ENCODE data around the gene TNFSF8.

TNFSF8 gene

DNA sequence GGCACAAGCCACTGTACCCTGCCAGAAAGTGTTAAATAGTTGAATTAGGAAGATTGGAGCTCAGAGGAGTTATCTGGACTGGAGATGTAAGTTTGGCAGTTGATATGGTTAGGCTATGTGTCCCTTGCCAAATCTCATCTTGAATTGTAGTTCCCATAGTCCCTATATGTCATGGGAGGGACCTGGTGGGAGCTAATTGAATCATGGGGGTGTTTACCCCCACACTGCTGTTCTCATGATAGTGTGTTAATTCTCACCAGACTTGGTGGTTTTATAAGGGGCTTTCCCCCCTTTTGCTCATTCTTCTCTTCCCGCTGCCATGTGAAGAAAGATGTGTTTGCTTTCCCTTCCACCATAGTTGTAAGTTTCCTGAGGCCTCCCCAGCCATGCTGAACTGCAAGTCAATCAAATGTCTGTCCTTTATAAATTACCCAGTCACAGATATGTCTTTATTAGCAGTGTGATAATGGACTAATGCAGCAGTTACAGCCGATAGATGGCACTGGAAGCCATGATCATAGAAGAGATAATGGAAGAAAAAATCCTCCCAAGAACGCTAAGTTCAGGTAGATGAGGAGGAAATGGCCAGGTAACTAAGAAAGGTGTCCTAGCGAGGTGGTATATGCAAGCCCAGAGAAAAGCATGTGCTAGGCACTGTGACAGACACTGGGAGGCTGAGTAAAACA, 51.4 kb downstream of the TNFSF8 start:
- no peak for DNase-seq (ENCODE audit: low read depth in 1 of 2, low spot score in 1 of 2)

DNA sequence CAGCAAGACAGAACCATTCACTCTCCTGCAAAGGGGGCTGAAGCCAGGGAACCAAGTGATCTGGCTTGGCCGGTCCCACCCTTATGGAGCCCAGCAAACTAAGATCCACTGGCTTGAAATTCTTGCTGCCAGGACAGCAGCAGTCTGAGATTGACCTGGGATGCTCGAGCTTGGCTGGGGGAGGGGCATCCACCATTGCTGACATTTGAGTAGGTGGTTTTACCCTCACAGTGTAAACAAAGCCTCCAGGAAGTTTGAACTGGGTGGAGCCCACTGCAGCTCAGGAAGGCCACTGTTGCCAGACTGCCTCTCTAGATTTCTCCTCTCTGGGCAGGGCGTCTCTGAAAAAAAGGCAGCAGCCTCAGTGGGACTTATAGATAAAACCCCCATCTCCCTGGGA, 60.5 kb downstream of the TNFSF8 start:
- DNase-seq (ENCODE audit: low read depth in 1 of 2, low spot score in 1 of 2): no peak

DNA sequence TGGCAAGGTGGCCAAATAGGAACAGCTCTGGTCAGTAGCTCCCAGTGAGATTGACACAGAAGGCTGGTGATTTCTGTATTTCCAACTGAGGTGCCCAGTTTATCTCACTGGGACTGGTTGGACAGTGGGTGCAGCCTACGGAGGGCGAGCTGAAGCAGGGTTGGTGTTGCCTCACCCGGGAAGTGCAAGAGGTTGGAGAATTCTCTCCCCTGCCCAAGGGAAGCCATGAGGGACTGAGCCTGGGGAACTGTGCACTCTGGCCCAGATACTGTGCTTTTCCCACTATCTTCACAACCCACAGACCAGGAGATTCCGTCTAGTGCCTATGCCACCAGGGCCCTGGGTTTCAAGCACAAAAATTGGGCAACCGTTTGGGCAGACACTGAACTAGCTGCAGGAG, 61.0 kb downstream of the TNFSF8 start:
- no peak for DNase-seq (ENCODE audit: low read depth in 1 of 2, low spot score in 1 of 2)

DNA sequence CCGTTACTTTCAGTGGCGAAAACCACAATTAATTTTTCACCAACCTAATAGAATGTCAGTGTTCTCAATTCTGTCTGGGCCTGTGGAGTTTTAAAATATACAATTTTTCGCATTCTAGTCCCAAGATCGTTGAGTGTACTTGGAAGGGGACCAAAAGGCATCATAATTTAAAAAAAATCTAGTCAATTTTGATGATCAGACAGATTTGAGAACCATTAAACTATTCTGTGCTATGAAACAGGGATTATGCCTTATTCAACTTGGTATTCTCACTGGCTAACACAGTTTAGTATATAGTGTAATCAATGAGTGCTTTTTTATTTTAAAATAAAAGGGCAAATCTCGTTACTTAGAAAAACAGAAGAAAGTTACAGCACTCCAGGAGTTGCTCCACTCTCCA, 63.1 kb downstream of the TNFSF8 start:
- no peak for DNase-seq (ENCODE audit: low read depth in 1 of 2, low spot score in 1 of 2)

DNA sequence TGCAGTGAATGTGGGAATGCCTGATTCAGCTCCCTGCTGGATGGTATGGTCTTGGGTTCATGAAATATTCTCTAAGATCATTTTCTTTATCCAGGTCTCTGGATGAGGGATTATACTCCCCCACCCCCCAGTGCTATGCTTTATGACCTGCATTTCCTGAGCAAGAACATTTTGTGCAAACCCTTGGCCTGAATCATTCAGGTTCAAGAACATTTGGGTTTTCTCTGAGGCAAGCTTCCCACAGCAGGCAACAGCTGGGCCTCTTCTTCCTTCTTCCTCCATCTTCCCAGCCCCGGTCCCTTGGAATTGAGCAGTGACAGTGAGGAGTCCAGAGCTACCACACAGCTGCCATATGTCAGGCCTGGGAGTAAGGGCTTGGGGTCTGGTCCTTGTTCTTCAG, 65.9 kb downstream of the TNFSF8 start:
- DNase-seq (ENCODE audit: low read depth in 1 of 2, low spot score in 1 of 2): no peak

DNA sequence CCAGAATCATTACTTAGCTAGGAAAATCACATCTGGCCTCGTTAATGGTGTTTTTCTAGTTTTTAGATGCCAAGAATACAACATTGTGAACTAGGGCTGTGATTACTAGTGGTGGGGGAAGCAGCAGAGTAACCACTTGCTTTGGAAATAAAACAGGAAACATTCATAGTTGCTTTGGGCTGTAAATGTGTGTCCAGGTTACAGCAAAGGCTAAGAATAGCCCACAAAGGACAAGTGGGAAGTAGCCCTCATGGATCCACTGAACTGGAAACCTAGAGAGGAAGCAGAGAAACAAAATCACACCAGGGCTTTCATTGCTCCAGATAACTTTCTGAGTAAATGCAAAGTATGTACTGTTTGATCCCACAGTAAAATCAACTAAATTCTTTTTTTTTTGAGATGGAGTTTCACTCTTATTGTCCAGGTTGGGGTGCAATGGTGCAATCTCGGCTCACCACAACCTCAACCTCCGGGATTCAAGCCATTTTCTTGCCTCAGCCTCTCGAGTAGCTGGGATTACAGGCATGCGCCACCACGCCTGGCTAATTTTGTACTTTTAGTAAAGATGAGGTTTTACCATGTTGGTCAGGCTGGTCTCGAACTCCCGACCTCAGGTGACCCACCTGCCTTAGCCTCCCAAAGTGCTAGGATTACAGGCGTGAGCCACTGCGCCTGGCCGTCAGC, 68.3 kb downstream of the TNFSF8 start:
- no peak for DNase-seq (ENCODE audit: low read depth in 1 of 2, low spot score in 1 of 2)

DNA sequence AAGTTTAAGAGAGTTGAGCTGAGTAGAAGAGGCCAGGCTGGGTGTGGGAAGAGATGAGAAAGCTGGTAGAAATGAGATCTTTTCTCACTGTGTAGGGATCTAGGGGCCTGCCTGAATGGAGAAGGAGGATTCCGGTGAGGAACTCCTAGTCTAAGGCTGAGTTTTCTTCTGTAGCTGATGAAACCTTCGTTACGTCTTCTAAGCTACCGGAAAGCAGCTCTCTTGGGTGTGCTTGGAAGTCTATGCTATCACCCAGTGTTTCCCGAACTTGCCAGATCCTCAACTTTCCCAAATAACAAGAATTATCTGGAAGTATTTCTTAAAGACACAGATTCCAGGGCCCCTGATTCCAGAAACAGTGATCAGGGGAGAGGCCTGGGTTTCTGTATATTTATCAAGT, 69.1 kb downstream of the TNFSF8 start:
- DNase-seq (ENCODE audit: low read depth in 1 of 2, low spot score in 1 of 2): no peak

DNA sequence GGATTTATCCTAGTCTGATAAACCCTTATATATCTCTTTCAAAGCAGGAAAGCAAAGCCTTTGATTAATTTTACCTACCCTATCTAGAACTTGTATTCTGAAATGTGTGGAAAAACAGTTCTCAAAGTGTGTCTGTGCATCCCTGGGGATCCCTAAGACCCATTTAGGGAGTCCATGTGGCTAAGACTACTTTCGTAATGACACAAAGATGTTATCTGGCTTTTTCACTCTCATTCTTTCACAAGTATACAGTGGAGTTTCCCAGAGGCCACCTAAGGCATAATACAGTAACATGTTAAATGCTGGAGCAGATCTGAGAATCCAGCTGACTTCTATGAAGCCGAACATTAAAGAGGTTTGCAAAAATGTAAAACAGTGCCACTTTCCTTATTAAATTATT, 70.2 kb downstream of the TNFSF8 start:
- no peak for DNase-seq (ENCODE audit: low read depth in 1 of 2, low spot score in 1 of 2)

DNA sequence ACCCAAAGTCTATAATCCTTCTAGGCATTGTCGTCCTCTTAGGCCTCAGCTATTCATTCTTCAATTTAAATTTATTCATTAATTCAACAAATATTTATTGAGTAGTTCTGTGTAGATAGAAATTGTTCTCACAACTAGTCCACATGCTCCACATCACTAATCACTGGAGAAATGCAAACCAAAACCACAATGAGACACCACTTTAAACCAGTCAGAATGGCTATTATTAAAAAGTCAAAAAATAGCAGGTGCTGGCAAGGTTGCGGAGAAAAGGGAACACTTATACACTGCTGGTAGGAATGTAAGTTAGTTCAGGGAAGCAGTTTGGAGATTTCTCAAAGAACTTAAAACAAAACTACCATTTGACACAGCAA, 73.5 kb downstream of the TNFSF8 start:
- no peak for DNase-seq (ENCODE audit: low read depth in 1 of 2, low spot score in 1 of 2)

DNA sequence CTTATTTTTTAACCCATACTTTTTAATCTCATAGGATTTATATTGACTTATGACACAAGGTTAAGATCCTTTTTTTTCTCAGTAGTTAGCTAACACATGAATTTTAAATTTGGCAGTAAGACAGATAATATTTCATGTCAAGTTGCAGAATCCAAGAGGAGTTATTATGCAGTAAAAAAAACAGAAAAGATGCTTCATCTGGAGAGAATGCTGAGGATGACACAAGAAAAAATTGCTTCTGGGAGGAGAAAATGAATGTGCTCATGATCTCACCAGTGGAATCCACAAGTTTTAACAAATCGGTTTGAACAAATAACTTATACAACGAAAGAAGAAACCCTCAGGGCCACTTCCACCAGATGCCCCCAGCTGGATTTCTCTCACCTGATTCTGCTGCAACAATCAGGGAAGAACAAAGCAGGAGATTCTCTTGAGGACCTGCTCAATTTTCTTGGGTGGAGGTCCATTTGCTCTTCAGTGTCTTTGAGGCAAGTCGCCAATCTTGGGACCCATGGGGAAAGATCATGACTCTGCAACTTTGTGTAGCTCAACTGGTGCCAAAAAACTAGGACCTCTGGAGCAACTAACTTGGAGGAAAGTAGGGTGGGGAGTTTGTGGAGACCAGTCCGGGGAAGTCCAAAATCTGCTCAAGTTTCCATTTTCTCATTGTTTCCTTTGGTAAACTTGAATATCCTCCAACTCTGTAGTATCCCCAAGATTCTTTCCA, 74.0 kb downstream of the TNFSF8 start:
- no peak for DNase-seq (ENCODE audit: low read depth in 1 of 2, low spot score in 1 of 2)

DNA sequence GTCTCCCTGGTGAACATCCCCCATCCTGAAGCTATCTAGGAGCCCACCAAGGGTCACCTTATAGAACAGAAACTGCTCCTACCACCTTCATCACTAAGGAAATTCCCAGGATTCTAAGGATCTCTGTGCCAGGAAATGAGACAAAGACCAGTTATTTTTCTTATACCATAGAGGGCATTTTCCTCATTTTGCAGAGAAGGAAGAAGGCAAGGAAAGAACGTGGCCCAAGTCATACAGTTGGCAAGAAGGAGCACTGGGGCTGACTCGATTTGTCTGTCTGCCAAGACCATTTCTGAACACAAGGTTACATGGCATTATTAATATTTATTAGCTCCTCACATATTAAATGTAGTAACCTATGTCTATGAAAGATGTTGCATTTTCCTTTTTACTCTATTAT, 74.9 kb downstream of the TNFSF8 start:
- no peak for DNase-seq (ENCODE audit: low read depth in 1 of 2, low spot score in 1 of 2)

DNA sequence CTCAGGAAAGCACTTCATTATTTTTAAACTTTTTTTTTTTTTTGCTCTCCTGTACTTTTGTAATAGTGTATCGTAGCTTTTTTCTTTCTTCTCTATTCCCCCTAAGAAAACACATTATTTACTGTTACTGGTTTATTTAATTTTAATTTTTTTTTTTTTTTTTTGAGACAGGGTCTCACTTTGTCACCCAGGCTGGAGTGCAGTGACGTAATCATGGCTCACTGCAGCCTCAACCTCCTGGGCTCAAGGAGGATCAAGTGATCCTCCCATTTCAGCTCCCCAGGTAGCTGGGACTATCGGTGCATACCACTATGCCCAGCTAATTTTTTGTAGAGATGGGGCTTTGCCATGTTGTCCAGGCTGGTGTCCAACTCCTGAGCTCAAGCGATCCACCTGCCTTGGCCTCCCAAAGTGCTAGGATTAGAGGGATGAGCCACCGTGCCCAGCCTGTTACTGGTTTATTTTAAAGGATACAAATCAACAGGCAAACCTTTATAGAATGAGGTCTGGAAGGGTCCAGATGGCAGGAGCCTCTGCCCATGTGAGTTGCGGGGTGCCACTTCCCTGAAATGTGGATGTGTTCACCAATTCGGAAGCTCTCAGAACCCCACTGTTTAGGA, 75.5 kb downstream of the TNFSF8 start:
- DNase-seq (ENCODE audit: low read depth in 1 of 2, low spot score in 1 of 2): no peak

DNA sequence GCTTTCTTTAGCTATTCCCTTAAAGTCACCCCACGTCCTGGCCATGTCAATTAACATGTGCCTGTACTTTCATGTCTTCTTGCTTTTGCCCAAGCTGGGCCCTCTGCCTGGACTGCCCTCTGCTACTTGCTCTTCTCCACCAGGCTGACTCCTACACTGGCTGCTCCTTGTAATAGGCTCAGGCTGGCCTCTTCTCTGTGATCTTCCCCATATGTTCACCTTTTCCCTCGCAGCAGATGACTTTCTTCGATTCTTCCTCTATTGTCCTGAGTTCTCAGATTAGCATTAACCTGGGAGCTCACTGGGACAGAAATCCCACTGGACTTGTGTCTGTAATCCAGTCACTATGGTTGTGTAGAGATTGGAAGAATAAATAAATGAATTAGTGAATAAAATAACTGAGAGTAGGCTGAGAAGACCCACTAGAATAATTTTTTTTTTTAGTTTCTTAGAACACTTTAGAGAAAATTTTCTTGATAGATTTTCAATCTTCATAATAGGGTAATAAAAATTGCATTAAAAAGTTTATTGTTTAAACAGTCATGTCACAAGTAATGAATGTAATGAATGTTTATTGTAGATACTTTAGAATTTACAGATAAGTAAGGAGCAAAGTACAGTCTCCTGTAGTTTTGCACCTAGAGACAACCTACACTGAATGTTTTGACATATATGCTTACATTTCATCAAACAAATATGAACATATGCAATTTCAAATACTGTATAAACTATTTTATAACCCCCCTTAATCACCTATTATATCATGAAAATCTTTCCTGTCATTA, 77.1 kb downstream of the TNFSF8 start:
- no peak for DNase-seq (ENCODE audit: low read depth in 1 of 2, low spot score in 1 of 2)

DNA sequence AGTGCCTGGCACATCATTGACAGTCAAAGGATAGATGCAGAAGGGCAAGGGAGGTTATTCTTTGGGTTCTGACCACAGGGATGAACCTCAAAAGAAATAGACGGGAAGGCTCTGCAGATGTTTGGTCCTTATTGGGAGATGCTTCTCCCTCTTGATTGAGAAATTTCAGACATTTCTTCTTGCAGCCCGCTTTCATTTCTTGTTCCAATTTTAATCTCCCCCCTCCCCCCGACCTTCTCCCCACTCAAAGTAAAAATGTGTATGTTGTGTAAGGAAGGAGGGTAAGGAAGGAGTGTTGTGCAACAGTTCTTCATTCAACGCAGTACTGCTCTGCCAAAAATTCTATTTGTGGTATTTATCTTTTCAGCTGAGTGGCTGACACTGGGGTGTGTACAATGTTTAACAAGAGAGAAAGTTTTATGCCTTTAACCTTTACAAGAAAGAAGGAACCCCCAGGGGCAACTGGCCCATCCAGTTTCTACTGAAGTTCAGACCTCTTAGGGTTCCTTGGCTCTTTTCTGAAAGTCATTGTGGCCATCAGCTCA, 78.3 kb downstream of the TNFSF8 start:
- no peak for DNase-seq (ENCODE audit: low read depth in 1 of 2, low spot score in 1 of 2)

DNA sequence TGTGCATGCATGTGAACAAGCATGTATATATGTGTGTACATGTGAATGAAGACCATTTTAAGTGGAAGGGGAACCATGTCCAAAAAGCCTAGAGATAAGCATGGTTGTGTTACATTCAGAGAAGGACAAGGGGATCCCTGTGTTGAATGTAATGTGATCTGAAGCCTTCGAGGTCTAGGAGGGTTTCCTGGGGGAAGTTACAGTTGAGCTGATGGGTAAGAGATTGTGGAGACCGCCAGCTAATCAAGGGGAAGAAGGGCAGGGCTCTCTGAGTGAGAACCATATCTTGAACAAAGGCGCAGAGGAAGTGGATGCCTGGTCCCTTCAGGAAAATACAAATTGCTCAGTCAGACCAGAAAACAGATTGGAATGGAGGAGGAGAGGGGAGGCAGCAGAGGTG, 79.1 kb downstream of the TNFSF8 start:
- no peak for DNase-seq (ENCODE audit: low read depth in 1 of 2, low spot score in 1 of 2)
